ENCODE measurements around the gene DDX50. TPM values are rescaled to one million over a fixed set of nuclear protein-coding genes. Genes with fewer than 3 reads are reported as not detected.
A peak's percentile ranks its signal among the peaks of the same experiment; 100 is the strongest.

The DDX50 gene
- total and polyA plus RNA-seq, 9 donors, result 41.1 to 63.6 (median 46.5) TPM

DNA sequence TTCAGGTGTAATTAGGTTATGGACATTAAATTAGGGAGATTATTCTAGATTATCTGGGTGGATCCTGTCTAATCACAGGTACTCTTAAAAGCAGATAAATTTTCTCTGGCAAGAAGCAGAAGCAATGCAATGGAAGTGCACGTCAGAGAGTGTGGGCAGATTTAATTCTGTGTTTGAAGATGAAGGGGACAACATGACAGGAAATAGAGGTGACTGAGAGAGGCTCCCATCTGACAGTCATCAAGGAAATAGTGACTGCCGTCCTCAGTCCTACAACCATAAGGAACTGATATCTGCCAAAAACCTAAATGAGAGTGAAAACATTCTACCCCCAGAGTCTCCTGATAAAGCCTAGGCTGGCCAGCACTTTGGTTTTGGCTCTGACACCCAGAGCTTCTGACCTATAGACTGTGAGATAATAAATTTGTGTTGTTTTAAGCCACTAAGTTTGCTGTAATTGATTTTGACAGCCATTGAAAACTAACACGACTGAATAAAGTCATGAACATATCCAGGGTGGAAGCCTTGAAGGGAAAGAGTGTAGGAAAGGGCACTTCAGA lies 30.5 kb upstream of the DDX50 start:
- DNase-seq, result no peak
- no peak overlapping the region for H3K4me3 ChIP-seq (ENCODE audit: low read length)
- no peaks in the 10 kb centered on the region for H3K36me3 ChIP-seq (ENCODE audit: control insufficient read depth, insufficient read depth, low read length)
- WGBS (ENCODE audit: insufficient coverage), result 8% methylated on average over 2 of the region's 3 CpGs
- H3K4me1 ChIP-seq (ENCODE audit: control insufficient read depth, insufficient read depth, low read length), result peaks cover 7% of the 10 kb centered on the region
- H3K27me3 ChIP-seq (ENCODE audit: control insufficient read depth, insufficient read depth, low read length), result no peaks in the 10 kb centered on the region
- peak overlapping the region; percentile 75 for H3K27ac ChIP-seq (ENCODE audit: low read length)
- H3K9me3 ChIP-seq (replicated peaks; ENCODE audit: control insufficient read depth, low read depth, low read length), result peaks cover 2% of the 10 kb centered on the region

DNA sequence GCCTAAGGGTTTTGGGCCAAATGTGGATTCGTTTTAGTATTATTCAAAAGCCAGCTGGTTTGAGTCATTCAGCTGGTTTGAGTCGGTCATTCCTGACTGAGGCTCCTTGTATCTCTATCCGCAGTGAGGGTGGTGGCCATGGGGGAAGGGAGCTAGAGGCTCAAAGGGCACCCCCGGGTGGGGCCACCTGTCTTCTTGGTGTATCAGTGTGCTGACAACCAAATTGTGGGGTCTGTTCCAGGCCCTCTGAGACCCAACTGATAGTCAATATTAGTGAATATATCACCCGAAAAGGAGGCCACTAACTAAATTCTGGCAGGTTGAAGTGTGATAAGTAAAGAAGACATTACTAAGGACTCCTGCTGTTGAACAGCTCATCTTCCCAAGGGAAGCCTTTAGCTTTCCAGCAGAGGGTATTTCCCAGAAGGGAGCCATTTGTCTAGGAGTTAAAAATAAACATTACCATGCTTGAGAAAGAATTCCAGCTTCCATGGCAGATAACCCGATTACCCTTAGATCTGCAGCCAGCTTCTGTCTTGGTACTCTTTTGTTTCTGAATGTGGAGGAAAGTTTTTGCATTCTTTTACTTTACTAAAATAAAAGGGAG lies 29.9 kb upstream of the DDX50 start:
- no peaks in the 10 kb centered on the region for H3K36me3 ChIP-seq (ENCODE audit: control insufficient read depth, insufficient read depth, low read length)
- H3K27me3 ChIP-seq (ENCODE audit: control insufficient read depth, insufficient read depth, low read length), result no peaks in the 10 kb centered on the region
- H3K27ac ChIP-seq (ENCODE audit: low read length), result peak overlapping the region; percentile 75
- WGBS (ENCODE audit: insufficient coverage), result 29% methylated on average over 3 of the region's 6 CpGs
- no peak overlapping the region for H3K4me3 ChIP-seq (ENCODE audit: low read length)
- H3K4me1 ChIP-seq (ENCODE audit: control insufficient read depth, insufficient read depth, low read length), result peaks cover 7% of the 10 kb centered on the region
- DNase-seq, result peak; percentile 67
- peaks cover 2% of the 10 kb centered on the region for H3K9me3 ChIP-seq (replicated peaks; ENCODE audit: control insufficient read depth, low read depth, low read length)

DNA sequence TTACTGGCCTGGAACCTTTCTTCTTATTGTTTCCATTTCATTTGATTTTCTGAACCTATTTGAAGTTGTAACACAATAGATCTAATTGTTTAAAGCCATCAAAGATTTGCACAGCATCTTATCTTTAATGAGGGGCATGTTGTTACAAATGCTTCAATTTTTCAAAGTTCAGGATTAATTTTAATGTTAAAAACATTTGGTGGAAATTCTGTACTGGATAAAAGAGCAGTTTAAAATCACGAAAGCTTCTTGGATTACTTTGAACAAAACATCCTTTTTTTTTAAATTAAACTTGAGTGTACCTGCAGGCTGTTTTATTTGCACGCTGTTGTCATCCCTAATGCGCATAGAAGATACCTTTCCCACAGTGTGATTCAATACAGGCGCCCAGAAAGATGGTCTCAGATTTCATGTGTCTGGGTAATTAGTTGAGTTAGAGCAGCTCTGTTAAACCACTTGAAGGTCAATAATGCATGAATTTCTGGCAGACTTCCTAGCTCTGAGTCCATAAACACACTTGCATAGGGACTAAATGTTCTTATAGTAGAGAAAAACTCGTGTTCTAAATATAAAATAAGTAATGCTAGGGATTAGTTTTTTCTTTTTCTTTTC lies 29.3 kb upstream of the DDX50 start:
- Histone ChIP-seq H3K36me3 (ENCODE audit: control insufficient read depth, insufficient read depth, low read length) (no peaks in the 10 kb centered on the region), H3K4me1 (ENCODE audit: control insufficient read depth, insufficient read depth, low read length) (peaks cover 10% of the 10 kb centered on the region), H3K9me3 (replicated peaks; ENCODE audit: control insufficient read depth, low read depth, low read length) (peaks cover 2% of the 10 kb centered on the region), H3K27ac (ENCODE audit: low read length) (peak overlapping the region; percentile 75), H3K27me3 (ENCODE audit: control insufficient read depth, insufficient read depth, low read length) (no peaks in the 10 kb centered on the region), H3K4me3 (ENCODE audit: low read length) (no peak overlapping the region)
- WGBS (ENCODE audit: insufficient coverage), result no CpG with 5 or more reads among the region's 5 CpGs
- DNase-seq, result peak; percentile 97

DNA sequence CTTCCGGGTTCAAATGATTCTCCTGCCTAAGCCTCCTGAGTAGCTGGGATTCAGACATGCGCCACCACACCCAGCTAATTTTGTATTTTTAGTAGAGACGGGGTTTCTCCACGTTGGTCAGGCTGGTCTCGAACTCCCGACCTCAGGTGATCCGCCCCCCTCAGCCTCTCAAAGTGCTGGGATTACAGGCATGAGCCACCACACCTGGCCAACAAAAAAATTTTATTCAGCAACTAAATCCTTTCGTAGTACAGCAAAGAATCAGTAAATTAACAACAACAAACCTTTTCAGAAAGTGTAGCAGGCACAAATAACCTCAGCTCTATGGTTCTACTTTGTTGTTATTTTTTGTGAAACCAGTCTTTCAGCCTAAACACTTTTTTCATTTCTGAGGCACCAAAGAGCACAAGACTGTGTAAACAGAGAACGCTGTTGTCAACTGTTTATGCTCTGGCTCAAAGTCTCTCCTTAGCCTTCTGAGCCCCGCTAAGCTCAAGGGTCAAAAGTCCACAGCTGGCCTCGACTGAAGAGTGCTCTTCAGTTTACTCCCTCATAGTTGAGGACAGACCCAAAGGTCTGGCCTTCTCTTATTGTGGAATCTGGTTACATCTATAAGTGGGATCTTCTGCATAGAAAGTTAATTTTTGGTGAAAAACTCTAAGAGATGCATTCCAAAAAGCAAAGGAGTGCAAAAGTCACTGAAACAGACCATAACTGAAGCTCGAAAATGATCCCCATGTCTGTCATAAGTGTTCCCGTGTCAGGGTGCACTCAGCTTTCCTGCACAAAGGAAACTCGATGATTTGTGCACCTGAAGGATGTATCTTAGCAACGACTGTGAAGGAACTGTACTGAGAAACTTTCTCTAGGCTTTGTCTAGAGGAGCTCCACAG lies 24.6 kb upstream of the DDX50 start:
- Histone ChIP-seq H3K27me3 (ENCODE audit: control insufficient read depth, insufficient read depth, low read length) (no peaks in the 10 kb centered on the region), H3K4me1 (ENCODE audit: control insufficient read depth, insufficient read depth, low read length) (peaks cover 2% of the 10 kb centered on the region), H3K27ac (ENCODE audit: low read length) (no peak overlapping the region), H3K9me3 (replicated peaks; ENCODE audit: control insufficient read depth, low read depth, low read length) (no peaks in the 10 kb centered on the region), H3K36me3 (ENCODE audit: control insufficient read depth, insufficient read depth, low read length) (no peaks in the 10 kb centered on the region), H3K4me3 (ENCODE audit: low read length) (no peak overlapping the region)
- 41% methylated on average over 9 of the region's 15 CpGs for WGBS (ENCODE audit: insufficient coverage)
- DNase-seq, result peak; percentile 37

DNA sequence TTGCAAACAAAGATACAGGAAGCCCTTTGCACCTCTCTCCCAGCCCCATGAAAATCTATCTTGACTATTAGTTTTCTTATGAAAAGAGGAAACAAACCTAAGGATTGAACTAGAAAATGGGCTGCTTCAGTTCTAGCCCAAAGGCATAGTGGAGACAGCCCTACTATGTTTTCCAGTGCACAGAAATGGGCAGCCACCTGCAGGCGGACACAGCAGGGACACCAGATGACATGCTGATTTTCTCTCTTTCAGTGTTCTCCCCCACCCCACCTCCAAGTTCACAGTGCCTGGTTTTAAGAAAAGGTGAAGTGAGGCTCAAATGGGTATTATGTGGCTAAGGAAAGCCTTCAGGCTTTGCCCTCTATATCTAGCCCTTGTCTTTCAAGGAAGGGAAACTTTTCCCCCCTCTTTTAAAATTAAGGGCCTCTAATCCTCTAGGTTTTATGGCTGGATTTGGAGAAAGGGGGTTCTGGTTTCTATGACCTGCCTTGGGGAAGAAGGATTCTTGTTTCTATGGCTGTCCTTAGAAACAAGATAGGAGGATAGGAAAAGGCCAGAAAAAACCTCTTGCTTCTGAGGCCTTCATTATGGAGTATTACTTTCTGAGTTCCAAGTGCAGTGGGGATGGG lies 23.5 kb upstream of the DDX50 start:
- Histone ChIP-seq H3K27me3 (ENCODE audit: control insufficient read depth, insufficient read depth, low read length) (no peaks in the 10 kb centered on the region), H3K9me3 (replicated peaks; ENCODE audit: control insufficient read depth, low read depth, low read length) (no peaks in the 10 kb centered on the region), H3K4me3 (ENCODE audit: low read length) (no peak overlapping the region), H3K27ac (ENCODE audit: low read length) (no peak overlapping the region), H3K36me3 (ENCODE audit: control insufficient read depth, insufficient read depth, low read length) (no peaks in the 10 kb centered on the region), H3K4me1 (ENCODE audit: control insufficient read depth, insufficient read depth, low read length) (peaks cover 2% of the 10 kb centered on the region)
- DNase-seq, result no peak
- no CpG with 5 or more reads among the region's 1 CpG for WGBS (ENCODE audit: insufficient coverage)

- no peaks in the 10 kb centered on the region for H3K9me3 ChIP-seq (replicated peaks; ENCODE audit: control insufficient read depth, low read depth, low read length)
- peaks cover 2% of the 10 kb centered on the region for H3K4me1 ChIP-seq (ENCODE audit: control insufficient read depth, insufficient read depth, low read length)
- DNase-seq, result no peak
- H3K27ac ChIP-seq (ENCODE audit: low read length), result no peak overlapping the region
- no peak overlapping the region for H3K4me3 ChIP-seq (ENCODE audit: low read length)
- no peaks in the 10 kb centered on the region for H3K36me3 ChIP-seq (ENCODE audit: control insufficient read depth, insufficient read depth, low read length)
- no peaks in the 10 kb centered on the region for H3K27me3 ChIP-seq (ENCODE audit: control insufficient read depth, insufficient read depth, low read length)
Observed at GRCh38 chr10:68878496-68878895, 22.6 kb upstream of the DDX50 start.

DNA sequence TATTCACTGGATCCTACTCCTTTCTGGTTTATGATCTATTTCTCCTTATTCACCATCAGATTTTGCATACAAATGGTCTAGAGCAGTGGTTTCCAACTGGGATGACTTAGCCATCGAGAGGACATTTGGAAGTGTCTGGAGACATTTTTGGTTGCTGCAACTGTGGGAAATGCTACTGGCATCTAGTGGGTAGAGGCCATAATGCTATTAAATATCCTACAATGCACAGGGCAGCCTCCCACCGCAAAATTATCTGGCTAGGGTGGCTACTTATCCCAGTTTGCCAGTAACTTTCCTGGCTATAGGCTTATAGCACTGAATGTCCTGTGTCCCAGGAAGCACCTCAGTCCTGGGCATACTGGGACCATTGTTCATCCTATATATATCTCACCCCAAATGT lies 21.5 kb upstream of the DDX50 start:
- Histone ChIP-seq H3K9me3 (replicated peaks; ENCODE audit: control insufficient read depth, low read depth, low read length) (no peaks in the 10 kb centered on the region), H3K27me3 (ENCODE audit: control insufficient read depth, insufficient read depth, low read length) (no peaks in the 10 kb centered on the region), H3K4me3 (ENCODE audit: low read length) (no peak overlapping the region), H3K36me3 (ENCODE audit: control insufficient read depth, insufficient read depth, low read length) (no peaks in the 10 kb centered on the region), H3K4me1 (ENCODE audit: control insufficient read depth, insufficient read depth, low read length) (peaks cover 2% of the 10 kb centered on the region), H3K27ac (ENCODE audit: low read length) (no peak overlapping the region)
- WGBS (ENCODE audit: insufficient coverage), result 93% methylated on average over 2 of the region's 2 CpGs
- DNase-seq, result no peak

DNA sequence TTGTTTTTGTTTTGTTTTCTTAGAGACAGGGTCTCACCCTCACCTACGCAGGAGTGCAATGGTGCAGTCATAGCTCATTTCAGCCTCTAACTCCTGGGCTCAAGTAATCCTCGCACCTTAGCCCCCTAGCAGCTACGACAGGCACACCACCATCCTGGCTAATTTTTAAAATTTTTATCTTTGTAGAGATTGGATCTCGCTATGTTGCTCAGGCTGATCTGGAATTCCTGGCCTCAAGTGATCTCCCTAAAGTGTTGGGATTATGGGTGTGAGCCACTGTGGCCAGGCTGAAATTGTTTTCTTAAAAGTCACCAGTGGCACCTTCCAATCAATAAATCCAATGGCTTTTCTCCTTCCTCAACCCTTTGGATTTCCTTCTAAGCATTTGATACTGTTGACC lies 20.9 kb upstream of the DDX50 start:
- H3K4me1 ChIP-seq (ENCODE audit: control insufficient read depth, insufficient read depth, low read length), result peaks cover 2% of the 10 kb centered on the region
- H3K4me3 ChIP-seq (ENCODE audit: low read length), result no peak overlapping the region
- no peaks in the 10 kb centered on the region for H3K36me3 ChIP-seq (ENCODE audit: control insufficient read depth, insufficient read depth, low read length)
- WGBS (ENCODE audit: insufficient coverage), result no CpG with 5 or more reads among the region's 4 CpGs
- H3K27ac ChIP-seq (ENCODE audit: low read length), result no peak overlapping the region
- no peaks in the 10 kb centered on the region for H3K9me3 ChIP-seq (replicated peaks; ENCODE audit: control insufficient read depth, low read depth, low read length)
- DNase-seq, result no peak
- no peaks in the 10 kb centered on the region for H3K27me3 ChIP-seq (ENCODE audit: control insufficient read depth, insufficient read depth, low read length)

DNA sequence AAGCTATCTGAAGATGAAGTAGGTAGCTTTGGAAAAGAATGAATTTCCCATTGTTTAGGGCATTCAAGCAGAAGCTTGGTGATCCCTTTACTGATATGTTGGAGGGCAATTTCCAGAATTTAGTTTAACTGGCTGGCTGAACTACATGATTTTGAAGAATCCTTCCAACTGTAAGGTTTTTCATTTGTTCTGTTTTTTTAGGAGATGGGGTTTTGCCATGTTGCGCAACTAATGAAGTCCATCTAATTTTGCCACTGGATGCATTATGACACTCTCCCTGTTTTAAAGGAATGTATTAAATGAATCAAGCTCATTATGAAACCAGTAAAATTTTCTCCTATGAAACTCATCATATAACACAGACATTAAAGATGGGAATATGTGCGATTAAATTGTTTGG lies 6.1 kb upstream of the DDX50 start:
- Histone ChIP-seq H3K9me3 (replicated peaks; ENCODE audit: control insufficient read depth, low read depth, low read length) (no peaks in the 10 kb centered on the region), H3K4me1 (ENCODE audit: control insufficient read depth, insufficient read depth, low read length) (peaks cover 6% of the 10 kb centered on the region), H3K27me3 (ENCODE audit: control insufficient read depth, insufficient read depth, low read length) (no peaks in the 10 kb centered on the region), H3K4me3 (ENCODE audit: low read length) (no peak overlapping the region), H3K36me3 (ENCODE audit: control insufficient read depth, insufficient read depth, low read length) (no peaks in the 10 kb centered on the region), H3K27ac (ENCODE audit: low read length) (no peak overlapping the region)
- no CpG with 5 or more reads among the region's 2 CpGs for WGBS (ENCODE audit: insufficient coverage)
- no peak for DNase-seq

DNA sequence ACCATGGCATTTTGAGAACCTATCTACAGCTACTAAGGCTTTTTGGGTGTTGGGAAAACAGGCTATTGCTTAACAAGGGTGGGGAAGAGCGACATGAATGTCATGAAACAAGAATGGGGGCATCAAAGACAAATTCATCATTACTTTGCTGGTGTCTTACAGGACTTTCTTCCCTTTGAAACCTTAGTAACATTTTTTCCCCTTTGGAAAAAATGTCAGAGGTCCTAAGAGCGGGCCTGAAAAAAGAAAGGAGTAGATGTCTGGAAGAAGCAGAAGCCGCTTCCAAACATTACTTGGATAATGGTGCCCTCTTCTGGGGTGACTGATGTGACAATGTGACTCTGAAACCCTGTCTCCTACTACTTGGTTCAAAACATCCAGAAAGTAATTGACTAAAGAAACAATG lies 3.8 kb upstream of the DDX50 start:
- H3K27ac ChIP-seq (ENCODE audit: low read length), result no peak overlapping the region

More for the DNA sequence above, 3.8 kb upstream of the DDX50 start:
- no peaks in the 10 kb centered on the region for H3K36me3 ChIP-seq (ENCODE audit: control insufficient read depth, insufficient read depth, low read length)
- no CpG with 5 or more reads among the region's 3 CpGs for whole genome bisulfite sequencing (ENCODE audit: insufficient coverage)
- peaks cover 15% of the 10 kb centered on the region for H3K4me1 ChIP-seq (ENCODE audit: control insufficient read depth, insufficient read depth, low read length)
- no peaks in the 10 kb centered on the region for H3K27me3 ChIP-seq (ENCODE audit: control insufficient read depth, insufficient read depth, low read length)
- peak; percentile 88 for DNase-seq
- H3K9me3 ChIP-seq (replicated peaks; ENCODE audit: control insufficient read depth, low read depth, low read length), result no peaks in the 10 kb centered on the region
- H3K4me3 ChIP-seq (ENCODE audit: low read length), result no peak overlapping the region
